ENCODE data around the gene MCCC2.
"Not testable (repeated sequence)": the region's sequence is repeated elsewhere in the genome, so short reads cannot be mapped to it uniquely, and the experiment has no call there.

GRCh38 chr5:71575588-71575987 lies 11.6 kb upstream of the MCCC2 start:
- TF ChIP-seq CTCF, POLR2A, EP300 (IDR thresholded peaks at IDR 0.05): not testable (repeated sequence)

All from tibial nerve (tissue), 4 donors.